Osteocyte (in vitro differentiated cells): ENCODE results near the gene IQGAP3. TPM values are rescaled to one million over a fixed set of nuclear protein-coding genes. Genes with fewer than 3 reads are reported as not detected.

Experiments used
- DNase-seq: peaks from one replicate; pipeline ENCODE4 v3.0.0; 2021; ENCODE audit warnings: mixed read lengths; ENCODE audit not compliant: unreplicated experiment; ENCODE audit errors: extremely low spot score
- H3K27ac Mint-ChIP-seq: one replicate; pipeline ENCODE4 v1.8.0; 2021; ENCODE audit warnings: mild to moderate bottlenecking, mixed read lengths; ENCODE audit not compliant: unreplicated experiment
- H3K27me3 Mint-ChIP-seq: one replicate; pipeline ENCODE4 v1.8.0; 2021; ENCODE audit warnings: mixed read lengths; ENCODE audit not compliant: unreplicated experiment
- H3K36me3 Mint-ChIP-seq: one replicate; pipeline ENCODE4 v1.8.0; 2021; ENCODE audit warnings: mixed read lengths; ENCODE audit not compliant: unreplicated experiment
- H3K4me1 Mint-ChIP-seq: one replicate; pipeline ENCODE4 v1.8.0; 2021; ENCODE audit warnings: mixed read lengths; ENCODE audit not compliant: unreplicated experiment
- H3K4me3 Mint-ChIP-seq: one replicate; pipeline ENCODE4 v1.8.0; 2021; ENCODE audit warnings: mild to moderate bottlenecking, moderate library complexity, mixed read lengths; ENCODE audit not compliant: unreplicated experiment
- H3K9me3 Mint-ChIP-seq: one replicate; pipeline ENCODE4 v1.8.0; 2021; ENCODE audit warnings: mixed read lengths; ENCODE audit not compliant: unreplicated experiment
- total RNA-seq: library from RNA; stranded (reverse); gene quantifications from 2 replicates; pipeline ENCODE4 v1.2.1, GENCODE V29; 2021
- TF ChIP-seq, protein P1 (sequence below): fragments of 200-600 bp; sonication (generic); IDR thresholded peaks from 2 replicates; pipeline ENCODE4 v1.5.0; 2021; ENCODE audit warnings: antibody characterized with exemption, mild to moderate bottlenecking, moderate library complexity

The IQGAP3 gene
- total RNA-seq, 1 donor from 2014 or later = 9.8 TPM

DNA sequence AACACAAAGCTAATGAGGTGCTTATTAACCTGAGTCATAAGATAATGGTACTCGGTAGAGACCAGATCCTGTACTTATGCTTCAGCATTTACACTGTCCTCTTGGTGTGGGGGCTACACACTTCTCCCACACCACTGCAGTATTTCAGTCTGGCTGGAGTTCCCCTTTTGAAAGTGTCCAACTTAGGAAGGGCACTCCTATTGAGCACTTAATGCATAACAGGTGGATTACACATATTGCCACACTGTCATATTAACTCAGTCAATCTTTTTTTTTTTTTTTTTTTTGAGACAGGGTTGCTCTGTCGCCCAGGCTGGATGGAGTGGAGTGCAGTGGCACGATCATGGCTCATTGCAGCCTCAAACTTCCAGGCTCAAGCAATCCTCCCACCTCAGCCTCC lies 27.4 kb upstream of the IQGAP3 start:
- no peak for DNase-seq
- peak overlapping the region; percentile 99 for H3K4me3 Mint-ChIP-seq
- H3K27ac Mint-ChIP-seq = no peak overlapping the region
- peaks cover 18% of the 10 kb centered on the region for H3K4me1 Mint-ChIP-seq
- TF ChIP-seq, protein P1, sequence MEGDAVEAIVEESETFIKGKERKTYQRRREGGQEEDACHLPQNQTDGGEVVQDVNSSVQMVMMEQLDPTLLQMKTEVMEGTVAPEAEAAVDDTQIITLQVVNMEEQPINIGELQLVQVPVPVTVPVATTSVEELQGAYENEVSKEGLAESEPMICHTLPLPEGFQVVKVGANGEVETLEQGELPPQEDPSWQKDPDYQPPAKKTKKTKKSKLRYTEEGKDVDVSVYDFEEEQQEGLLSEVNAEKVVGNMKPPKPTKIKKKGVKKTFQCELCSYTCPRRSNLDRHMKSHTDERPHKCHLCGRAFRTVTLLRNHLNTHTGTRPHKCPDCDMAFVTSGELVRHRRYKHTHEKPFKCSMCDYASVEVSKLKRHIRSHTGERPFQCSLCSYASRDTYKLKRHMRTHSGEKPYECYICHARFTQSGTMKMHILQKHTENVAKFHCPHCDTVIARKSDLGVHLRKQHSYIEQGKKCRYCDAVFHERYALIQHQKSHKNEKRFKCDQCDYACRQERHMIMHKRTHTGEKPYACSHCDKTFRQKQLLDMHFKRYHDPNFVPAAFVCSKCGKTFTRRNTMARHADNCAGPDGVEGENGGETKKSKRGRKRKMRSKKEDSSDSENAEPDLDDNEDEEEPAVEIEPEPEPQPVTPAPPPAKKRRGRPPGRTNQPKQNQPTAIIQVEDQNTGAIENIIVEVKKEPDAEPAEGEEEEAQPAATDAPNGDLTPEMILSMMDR = no peak
- H3K9me3 Mint-ChIP-seq = no peaks in the 10 kb centered on the region
- H3K36me3 Mint-ChIP-seq = peaks cover 9% of the 10 kb centered on the region
- no peaks in the 10 kb centered on the region for H3K27me3 Mint-ChIP-seq

DNA sequence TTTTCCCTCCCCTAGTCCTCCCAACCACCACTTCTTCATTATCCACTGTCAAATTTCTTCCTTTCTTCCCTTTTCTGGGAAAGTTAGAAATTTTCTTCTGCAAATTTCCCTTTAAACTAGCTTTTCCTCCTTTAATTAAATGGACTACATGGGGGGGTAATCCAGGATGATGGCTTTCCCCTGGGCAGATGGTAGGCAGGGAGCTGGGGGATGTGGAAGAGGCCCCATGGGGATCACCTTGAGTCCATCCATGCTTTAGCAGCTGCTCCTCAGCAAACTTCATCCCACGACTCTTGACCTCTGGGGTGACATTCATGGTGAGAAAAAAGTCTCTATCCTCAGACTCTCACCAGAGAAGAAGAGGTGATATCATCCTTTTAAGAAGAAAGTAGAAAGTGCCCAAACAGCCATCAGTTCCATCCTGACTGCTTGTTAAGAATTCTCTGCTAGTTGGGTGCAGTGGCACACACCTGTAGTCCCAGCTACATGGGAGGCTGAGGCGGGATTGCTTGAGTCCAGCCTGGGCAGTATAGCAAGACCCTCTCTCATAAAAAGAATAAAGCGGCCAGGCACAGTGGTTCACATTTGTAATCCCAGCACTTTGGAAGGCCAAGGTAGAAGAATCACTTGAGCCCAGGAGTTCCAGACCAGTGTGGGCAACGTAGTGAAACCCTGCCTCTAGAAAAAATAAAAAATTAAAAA lies 26.5 kb upstream of the IQGAP3 start:
- Mint-ChIP-seq H3K36me3 (peaks cover 9% of the 10 kb centered on the region), H3K4me1 (peaks cover 18% of the 10 kb centered on the region), H3K27me3 (no peaks in the 10 kb centered on the region), H3K4me3 (no peak overlapping the region), H3K27ac (no peak overlapping the region), H3K9me3 (no peaks in the 10 kb centered on the region)
- TF ChIP-seq, protein P1 = no peak
- no peak for DNase-seq

DNA sequence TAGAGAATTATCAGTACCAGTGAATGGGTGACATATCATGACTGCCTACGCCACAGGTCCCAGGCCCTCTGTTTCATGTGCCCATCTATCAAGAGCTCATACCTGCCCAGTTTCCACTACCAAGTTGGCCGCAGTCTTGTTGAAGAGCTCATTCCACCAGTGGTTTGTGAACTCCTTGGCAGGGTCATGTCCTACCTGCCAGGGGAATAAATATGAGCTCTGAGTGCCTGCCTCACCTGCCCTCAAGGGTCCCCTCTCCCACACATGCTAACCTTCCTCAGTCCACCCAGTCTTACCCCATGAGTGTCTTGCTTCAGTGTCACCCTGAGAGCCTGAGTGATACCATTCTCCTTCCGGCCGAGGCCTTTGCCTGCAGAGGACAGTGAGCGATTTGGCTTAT lies 25.8 kb upstream of the IQGAP3 start:
- TF ChIP-seq, protein P1 = no peak
- no peaks in the 10 kb centered on the region for H3K9me3 Mint-ChIP-seq
- no peaks in the 10 kb centered on the region for H3K27me3 Mint-ChIP-seq
- peaks cover 9% of the 10 kb centered on the region for H3K36me3 Mint-ChIP-seq
- peaks cover 18% of the 10 kb centered on the region for H3K4me1 Mint-ChIP-seq
- no peak for DNase-seq
- no peak overlapping the region for H3K27ac Mint-ChIP-seq
- no peak overlapping the region for H3K4me3 Mint-ChIP-seq

DNA sequence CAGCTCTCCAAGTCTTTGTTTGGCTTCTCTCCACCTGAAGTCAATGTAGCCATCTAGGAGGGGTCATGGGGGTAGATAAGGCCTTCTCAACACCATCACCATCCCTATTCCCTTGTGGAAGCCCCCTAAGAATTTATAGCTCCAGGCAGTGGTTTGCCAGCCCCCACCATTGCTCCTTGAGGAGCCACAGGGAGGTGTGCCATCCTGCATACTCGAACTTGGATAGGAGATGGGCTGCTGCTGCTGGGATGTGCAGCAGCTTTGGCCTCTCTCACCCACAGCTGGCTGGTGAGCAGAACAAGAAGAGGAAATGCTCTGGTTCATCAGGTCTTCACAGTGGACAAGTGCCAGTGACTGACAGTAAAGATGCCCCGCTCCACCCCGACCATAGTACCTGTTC lies 24.1 kb upstream of the IQGAP3 start:
- DNase-seq = no peak
- no peaks in the 10 kb centered on the region for H3K27me3 Mint-ChIP-seq
- no peak overlapping the region for H3K4me3 Mint-ChIP-seq
- TF ChIP-seq, protein P1 = no peak
- peaks cover 18% of the 10 kb centered on the region for H3K4me1 Mint-ChIP-seq
- no peaks in the 10 kb centered on the region for H3K9me3 Mint-ChIP-seq
- no peak overlapping the region for H3K27ac Mint-ChIP-seq
- H3K36me3 Mint-ChIP-seq = peaks cover 9% of the 10 kb centered on the region

DNA sequence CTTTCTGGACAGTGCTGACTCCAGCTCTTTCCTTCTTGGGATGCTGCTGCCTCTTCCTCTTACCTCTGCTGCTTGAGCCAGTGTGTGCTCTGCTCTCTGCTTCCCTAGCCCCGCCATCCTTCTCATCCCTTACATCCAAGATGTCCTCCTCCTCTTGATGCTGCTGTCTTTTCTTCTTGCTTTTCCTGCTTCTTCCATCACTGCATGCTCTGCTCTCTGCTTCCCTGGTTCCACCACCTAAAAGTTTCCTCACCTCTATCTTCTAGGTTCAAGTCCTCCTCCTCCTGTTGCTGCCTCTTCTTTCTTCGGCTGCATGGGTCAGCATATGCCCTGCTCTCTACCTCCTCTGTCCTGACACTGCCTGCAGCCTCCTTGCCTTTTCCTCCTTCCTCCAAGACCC lies 22.7 kb upstream of the IQGAP3 start:
- peaks cover 9% of the 10 kb centered on the region for H3K36me3 Mint-ChIP-seq
- no peak for DNase-seq
- H3K4me3 Mint-ChIP-seq = no peak overlapping the region
- H3K9me3 Mint-ChIP-seq = no peaks in the 10 kb centered on the region
- TF ChIP-seq, protein P1 = no peak
- H3K27ac Mint-ChIP-seq = no peak overlapping the region
- H3K27me3 Mint-ChIP-seq = no peaks in the 10 kb centered on the region
- peaks cover 11% of the 10 kb centered on the region for H3K4me1 Mint-ChIP-seq
